Stomach (tissue), 9 donors: ENCODE results near the gene ETS1. TPM values are rescaled to one million over a fixed set of nuclear protein-coding genes. Genes with fewer than 3 reads are reported as not detected.

Experiments used
- DNase-seq, 2 donors: peaks; one replicate each; pipeline versions ENCODE4 v3.0.0 to v3.0.0-alpha.2; 2013 to 2019
- H3K27ac ChIP-seq, 5 donors: fragments of 200-600 bp in 4 of 5; sonication (generic) in 4 of 5; one replicate each; pipeline ENCODE4 v1.5.1; 2013 to 2019; ENCODE audit warnings: mild to moderate bottlenecking in 1 of 5, moderate library complexity in 1 of 5
- H3K27me3 ChIP-seq, 3 donors: fragments of 200-600 bp; sonication (generic); one replicate each; pipeline ENCODE4 v1.5.1; 2017 to 2019; ENCODE audit warnings: mixed run types in 1 of 3
- H3K36me3 ChIP-seq, 4 donors: fragments of 200-600 bp; sonication (generic); 1 replicate in 3 of 4; 2 replicates in 1 of 4; pipeline ENCODE4 v1.5.1; 2016 to 2019
- H3K4me1 ChIP-seq, 4 donors: fragments of 200-600 bp; sonication (generic); one replicate each; pipeline ENCODE4 v1.5.1; 2016 to 2019
- H3K4me3 ChIP-seq, 4 donors: fragments of 200-600 bp; sonication (generic) in 3 of 4; one replicate each; pipeline ENCODE4 v1.5.1; 2016 to 2019; ENCODE audit warnings: mild to moderate bottlenecking in 1 of 4
- H3K9me3 ChIP-seq, 4 donors: fragments of 200-600 bp; sonication (generic); one replicate each; pipeline ENCODE4 v1.5.1; 2016 to 2019
- EP300 ChIP-seq: sonication (generic); formaldehyde crosslinking; IDR thresholded peaks from one replicate; pipeline ENCODE4 v1.6.1; 2017; ENCODE audit warnings: antibody characterized with exemption
- POLR2A ChIP-seq, 4 donors: fragments of 450-650 bp; IDR thresholded peaks; one replicate each; pipeline ENCODE4 v1.6.1; 2016; ENCODE audit warnings: antibody characterized with exemption in 4 of 4, control low read depth in 2 of 4, mild to moderate bottlenecking in 1 of 4, moderate library complexity in 1 of 4
- POLR2AphosphoS5 ChIP-seq, 3 donors: sonication (generic); formaldehyde crosslinking; IDR thresholded peaks; one replicate each; pipeline ENCODE4 v1.6.1; 2016; ENCODE audit warnings: antibody characterized with exemption in 3 of 3
- WGBS, 5 donors: extraction: QIAGEN DNeasy Blood & Tissue Kit in 3 of 5; methylation state at CpG; one replicate each; pipeline versions ENCODE4 v1.1.5 to v1.1.7; 2013 to 2018; 5-methylcytosine and 5-hydroxymethylcytosine counted together
- intact Hi-C: fragments of 100-400 bp; cut with DNase I; formaldehyde crosslinking; loops from one replicate; pipeline ENCODE4 v1.15.1; 2023; ENCODE audit warnings: low total_unique reads
- polyA plus RNA-seq, 3 donors: library from polyadenylated mRNA; stranded (reverse); fragments of 200-250 nt; gene quantifications; one replicate each; pipeline ENCODE4 v1.2.3, GENCODE V29; 2013
- total RNA-seq, 5 donors: library from RNA; depleted of rRNA; stranded (reverse); fragments of >200 nt; gene quantifications; one replicate each; pipeline versions ENCODE4 v1.1.0 to v1.2.3, GENCODE V29; 2014 to 2016
- TF ChIP-seq, protein P1 (sequence below), 7 experiments: fragments of 450-650 bp in 4 of 7; fragments of 200-600 bp in 3 of 7; sonication (generic) in 3 of 7; IDR thresholded peaks; one replicate each; pipeline ENCODE4 v1.5.1; 2016 to 2019; ENCODE audit warnings: antibody characterized with exemption in 7 of 7, control low read depth in 2 of 7, mild to moderate bottlenecking in 1 of 7
- donor health status: healthy with polysubstance abuse.
- donor health status: Bipolar disorder and iron deficiency.
- donor health status: healthy.

ETS1 gene
- total and polyA plus RNA-seq, 8 donors: 7.0 to 72.5 (median 22.5) TPM

DNA sequence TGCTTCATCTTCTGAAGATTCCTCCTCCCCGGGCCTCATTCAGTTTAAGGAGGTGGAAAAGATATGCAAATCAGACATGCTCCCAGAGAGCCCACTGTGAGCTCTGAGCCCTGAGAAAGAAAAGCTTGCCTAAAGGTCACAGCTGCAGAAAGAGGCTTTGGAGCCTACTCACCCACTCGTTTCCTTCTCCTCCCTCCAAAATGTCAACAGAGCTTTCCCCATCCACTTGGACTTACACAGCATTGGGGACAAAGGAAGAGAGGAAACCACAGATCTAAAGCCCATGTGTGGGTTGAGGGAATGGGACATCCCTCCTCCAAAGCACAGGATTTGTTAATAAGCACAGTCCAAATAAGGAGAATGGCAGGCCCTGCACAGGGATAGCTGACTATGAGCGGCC, 158.4 kb downstream of the ETS1 start:
- Histone ChIP-seq H3K27me3 (no peaks in the 10 kb centered on the region), H3K4me3 (no peak overlapping the region), H3K4me1 (peaks cover 6 to 15% (median 13%) of the 10 kb centered on the region in 4 donors), H3K36me3 (no peaks in the 10 kb centered on the region), H3K9me3 (no peaks in the 10 kb centered on the region), H3K27ac (no peak overlapping the region)
- TF ChIP-seq POLR2A (IDR thresholded peaks at IDR 0.05) (no peak), EP300 (no peak), POLR2AphosphoS5 (IDR thresholded peaks at IDR 0.05) (peak in 1 of 3 donors; percentile 12)
- TF ChIP-seq, protein P1, sequence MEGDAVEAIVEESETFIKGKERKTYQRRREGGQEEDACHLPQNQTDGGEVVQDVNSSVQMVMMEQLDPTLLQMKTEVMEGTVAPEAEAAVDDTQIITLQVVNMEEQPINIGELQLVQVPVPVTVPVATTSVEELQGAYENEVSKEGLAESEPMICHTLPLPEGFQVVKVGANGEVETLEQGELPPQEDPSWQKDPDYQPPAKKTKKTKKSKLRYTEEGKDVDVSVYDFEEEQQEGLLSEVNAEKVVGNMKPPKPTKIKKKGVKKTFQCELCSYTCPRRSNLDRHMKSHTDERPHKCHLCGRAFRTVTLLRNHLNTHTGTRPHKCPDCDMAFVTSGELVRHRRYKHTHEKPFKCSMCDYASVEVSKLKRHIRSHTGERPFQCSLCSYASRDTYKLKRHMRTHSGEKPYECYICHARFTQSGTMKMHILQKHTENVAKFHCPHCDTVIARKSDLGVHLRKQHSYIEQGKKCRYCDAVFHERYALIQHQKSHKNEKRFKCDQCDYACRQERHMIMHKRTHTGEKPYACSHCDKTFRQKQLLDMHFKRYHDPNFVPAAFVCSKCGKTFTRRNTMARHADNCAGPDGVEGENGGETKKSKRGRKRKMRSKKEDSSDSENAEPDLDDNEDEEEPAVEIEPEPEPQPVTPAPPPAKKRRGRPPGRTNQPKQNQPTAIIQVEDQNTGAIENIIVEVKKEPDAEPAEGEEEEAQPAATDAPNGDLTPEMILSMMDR (IDR thresholded peaks at IDR 0.05): no peak
- no peak for DNase-seq
- intact Hi-C loops: no loop called here
- WGBS, 5 donors: 53 to 70% (median 55%) methylated on average over 3 of the region's 3 CpGs

DNA sequence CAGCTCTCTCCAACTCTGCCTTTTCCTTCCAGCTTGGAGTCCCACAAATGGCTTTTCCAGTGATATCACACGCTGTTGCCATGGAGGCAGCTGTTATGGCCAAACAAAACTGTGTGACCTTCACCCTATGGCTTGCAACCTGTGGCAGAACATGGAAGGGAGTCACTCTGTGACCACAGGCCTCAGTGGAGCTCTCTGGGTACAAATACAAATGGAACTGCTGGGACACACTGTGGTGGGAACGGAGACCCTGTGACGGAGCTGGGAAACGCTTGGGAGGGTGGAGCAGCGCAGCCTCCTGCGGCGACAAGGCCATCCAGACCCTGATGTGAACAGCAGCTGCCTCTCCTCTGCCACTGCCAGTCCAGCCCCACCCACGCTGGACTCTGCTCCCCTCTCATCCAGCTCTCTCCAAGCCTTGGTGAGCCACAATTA, 162.5 kb downstream of the ETS1 start:
- TF ChIP-seq EP300 (no peak), POLR2AphosphoS5 (IDR thresholded peaks at IDR 0.05) (peak in 1 of 3 donors; percentile 27), POLR2A (IDR thresholded peaks at IDR 0.05) (no peak)
- TF ChIP-seq, protein P1 (IDR thresholded peaks at IDR 0.05): no peak
- H3K4me3 ChIP-seq: no peak overlapping the region
- H3K27ac ChIP-seq: peak overlapping the region in 4 of 5 donors; percentile 8 to 56 (median 48)
- no peaks in the 10 kb centered on the region for H3K27me3 ChIP-seq
- H3K9me3 ChIP-seq: no peaks in the 10 kb centered on the region
- H3K4me1 ChIP-seq: peaks cover 6 to 18% (median 13%) of the 10 kb centered on the region in 4 donors
- peak; percentile 35 to 92 for DNase-seq
- intact Hi-C loops: no loop called here
- no peaks in the 10 kb centered on the region for H3K36me3 ChIP-seq
- WGBS, 5 donors: 49 to 63% (median 54%) methylated on average over 8 of the region's 8 CpGs

DNA sequence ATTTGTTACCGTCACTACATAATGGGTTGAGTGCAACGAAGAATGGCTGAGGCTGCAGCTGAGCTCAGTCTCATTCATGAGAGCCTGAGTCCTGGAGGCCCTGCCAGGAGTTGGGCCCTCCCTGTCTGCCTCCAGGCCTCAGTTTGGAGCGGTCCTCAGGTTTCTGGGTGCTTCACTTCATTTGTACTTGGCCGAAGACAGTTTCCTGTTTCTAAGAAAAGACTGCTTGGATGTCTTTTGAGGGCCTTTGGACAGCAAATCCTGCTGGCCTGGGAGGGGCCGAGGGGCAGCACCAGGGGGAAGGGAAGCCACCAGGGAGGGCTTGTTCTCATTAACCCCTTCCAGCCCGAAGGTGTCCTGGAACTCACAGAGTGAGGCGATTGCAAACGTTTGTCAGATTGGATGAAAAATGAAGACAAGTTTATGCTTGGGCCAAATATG, 163.1 kb downstream of the ETS1 start:
- 41 to 61% (median 50%) methylated on average over 8 of the region's 8 CpGs for WGBS, 5 donors
- Histone ChIP-seq H3K4me3 (no peak overlapping the region), H3K36me3 (no peaks in the 10 kb centered on the region), H3K4me1 (peaks cover 6 to 18% (median 13%) of the 10 kb centered on the region in 4 donors), H3K27me3 (no peaks in the 10 kb centered on the region), H3K27ac (peak overlapping the region in 4 of 5 donors; percentile 8 to 56 (median 48)), H3K9me3 (no peaks in the 10 kb centered on the region)
- peak in 1 of 2 donors; percentile 76 for DNase-seq
- TF ChIP-seq EP300 (no peak), POLR2AphosphoS5 (IDR thresholded peaks at IDR 0.05) (no peak), POLR2A (IDR thresholded peaks at IDR 0.05) (no peak)
- TF ChIP-seq, protein P1 (IDR thresholded peaks at IDR 0.05): no peak
- intact Hi-C loops: no loop called here

DNA sequence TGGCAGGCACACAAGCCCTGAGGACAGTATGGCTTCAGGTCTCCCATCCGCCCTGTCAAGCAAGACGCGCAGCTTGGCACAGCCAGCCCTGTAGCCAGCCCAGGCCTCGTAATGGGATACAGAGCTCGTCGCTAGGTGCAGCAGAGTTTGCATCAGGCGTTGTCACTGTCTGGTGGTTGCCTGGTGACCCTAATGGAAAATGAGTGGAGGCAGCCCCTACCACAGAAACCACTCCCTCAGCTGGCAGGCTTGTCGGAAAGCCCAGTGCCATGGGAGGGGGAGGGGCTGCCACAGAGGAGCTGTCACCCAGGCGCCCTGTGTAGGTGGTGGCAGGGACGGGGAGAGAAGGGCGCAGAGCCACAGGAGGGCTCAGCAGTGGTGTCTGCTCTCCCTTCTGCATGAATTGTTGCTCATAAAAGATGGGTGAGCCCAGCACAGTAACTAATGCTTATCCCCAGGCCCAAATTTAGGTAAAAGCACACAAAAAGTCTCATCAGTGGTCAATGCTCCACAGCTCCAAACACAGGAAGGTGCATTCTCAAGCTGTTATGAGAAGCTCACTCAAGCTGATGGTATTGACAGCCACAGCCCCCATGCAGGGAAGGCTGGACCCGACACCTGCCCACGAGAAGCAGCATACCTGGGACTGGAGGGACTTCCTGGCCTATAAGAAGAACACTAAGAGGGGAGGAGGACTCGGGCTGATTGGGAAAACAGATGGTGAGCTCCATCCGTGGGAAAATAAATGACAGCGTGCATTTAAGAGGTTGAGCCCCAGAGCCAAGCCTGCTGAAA, 164.6 kb downstream of the ETS1 start:
- intact Hi-C loops: no loop called here
- Histone ChIP-seq H3K36me3 (no peaks in the 10 kb centered on the region), H3K9me3 (no peaks in the 10 kb centered on the region), H3K4me1 (peaks cover 6 to 21% (median 15%) of the 10 kb centered on the region in 4 donors), H3K4me3 (no peak overlapping the region), H3K27me3 (no peaks in the 10 kb centered on the region), H3K27ac (peak overlapping the region in 1 of 5 donors; percentile 11)
- 74 to 86% (median 83%) methylated on average over 15 to 16 of the region's 16 CpGs for WGBS, 5 donors
- TF ChIP-seq POLR2AphosphoS5 (IDR thresholded peaks at IDR 0.05): no peak
- TF ChIP-seq, protein P1 (IDR thresholded peaks at IDR 0.05): no peak
- no peak for TF ChIP-seq EP300
- TF ChIP-seq POLR2A (IDR thresholded peaks at IDR 0.05): no peak
- DNase-seq: peak; percentile 35 to 86
